Hepatocyte (in vitro differentiated cells): Measurements from ENCODE around the gene EXOC2.

Experiments
- CTCF ChIP-seq: fragments of 200-600 bp; sonication (generic); IDR thresholded peaks from 2 replicates; pipeline ENCODE4 v1.5.1; 2016; ENCODE audit warnings: antibody characterized with exemption, mild to moderate bottlenecking; ENCODE audit not compliant: poor library complexity
- EZH2 ChIP-seq: fragments of 200-600 bp; sonication (generic); IDR thresholded peaks from 2 replicates; pipeline ENCODE4 v1.6.1; 2016; ENCODE audit warnings: antibody characterized with exemption, mild to moderate bottlenecking, borderline replicate concordance

- TF ChIP-seq CTCF (no peak), EZH2 (no peak)
Observed at GRCh38 chr6:444653-445275, 248.2 kb downstream of the EXOC2 start.
